GM19099 (cell line): ENCODE measurements around the gene GNAO1.

Experiments used
- POLR2A ChIP-seq: IDR thresholded peaks from 3 replicates; pipeline ENCODE4 v1.6.1; 2011; ENCODE audit warnings: low read depth; ENCODE audit not compliant: insufficient read length; ENCODE audit errors: extremely low read depth

The GNAO1 gene

DNA sequence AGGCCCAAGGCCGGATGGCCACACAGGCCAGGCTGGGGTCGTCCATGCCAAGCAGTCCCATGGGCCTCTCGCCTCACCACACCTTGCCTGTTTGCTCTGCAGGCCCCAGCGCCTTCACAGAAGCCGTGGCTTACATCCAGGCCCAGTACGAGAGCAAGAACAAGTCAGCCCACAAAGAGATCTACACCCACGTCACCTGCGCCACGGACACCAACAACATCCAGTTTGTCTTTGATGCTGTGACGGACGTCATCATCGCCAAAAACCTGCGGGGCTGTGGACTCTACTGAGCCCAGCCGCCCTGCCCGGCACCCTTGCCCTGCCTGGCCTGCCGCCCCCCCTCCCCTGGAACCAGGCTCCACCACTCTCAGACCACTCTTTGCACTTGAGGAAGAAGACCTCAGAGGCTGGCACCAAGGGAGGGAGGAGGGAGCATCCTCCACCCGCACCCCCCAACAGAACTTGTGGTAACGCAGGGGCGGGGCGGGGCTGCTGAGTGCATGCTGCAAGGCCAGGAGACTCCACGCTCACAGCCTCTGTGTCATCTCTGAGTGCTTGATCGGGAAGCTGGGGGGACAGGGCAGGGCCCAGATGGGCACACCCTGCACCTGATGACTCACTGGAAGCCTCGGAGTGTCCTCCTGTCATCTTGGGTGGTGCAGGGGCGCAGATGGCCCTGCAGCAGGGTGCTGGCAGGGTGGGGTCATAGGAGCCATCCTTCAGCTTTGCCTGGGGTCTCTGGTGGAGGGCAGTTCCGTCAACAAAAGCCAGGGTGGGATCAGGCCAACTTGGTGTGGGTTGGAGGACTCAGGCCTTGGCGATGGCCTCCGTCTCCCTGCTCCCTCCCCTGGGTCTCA lies 152.6 kb downstream of the GNAO1 start:
- TF ChIP-seq POLR2A: no peak

DNA sequence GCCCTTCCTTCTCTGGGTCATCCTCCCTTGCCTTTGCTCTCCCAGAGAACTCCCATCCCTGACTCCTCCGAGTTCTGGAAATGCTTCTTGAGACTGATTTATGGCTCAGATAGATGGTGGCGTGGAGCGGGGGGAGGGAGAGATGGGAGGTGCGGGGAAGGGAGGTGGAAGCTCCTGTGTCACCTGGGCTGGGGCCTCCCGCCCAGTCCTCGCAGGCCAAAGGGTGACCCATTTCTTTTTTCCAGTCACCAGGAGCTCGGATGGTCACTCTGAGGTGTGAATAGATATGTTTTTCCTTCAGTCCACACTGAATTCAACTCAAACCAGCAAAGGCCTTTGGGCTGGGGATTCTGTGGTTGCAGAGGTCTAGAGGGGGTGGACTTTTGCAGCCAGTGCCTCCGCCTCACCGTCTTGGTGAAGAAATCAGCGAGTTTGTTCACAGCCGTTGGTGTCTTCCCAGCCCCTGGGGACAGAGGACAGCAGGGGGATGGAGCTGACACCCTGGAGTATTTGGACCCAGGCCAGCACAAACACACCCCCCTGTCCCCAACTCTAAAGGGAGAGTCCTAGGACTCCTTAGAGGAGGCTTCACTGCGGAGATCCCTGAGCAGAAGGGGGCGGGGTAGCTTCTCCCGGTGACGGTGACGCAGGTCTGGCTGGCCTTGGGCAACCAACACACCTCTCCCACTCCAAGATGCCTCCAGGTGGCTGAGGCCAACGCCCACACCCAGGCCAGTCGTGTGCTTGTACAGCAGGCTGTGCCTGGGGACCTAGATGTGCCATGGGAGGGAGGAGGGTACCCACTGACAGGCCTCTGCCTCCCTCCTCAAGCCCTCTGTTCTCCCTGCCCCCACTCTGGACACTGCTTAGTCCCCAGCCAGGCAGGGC lies 153.5 kb downstream of the GNAO1 start:
- TF ChIP-seq POLR2A: no peak

DNA sequence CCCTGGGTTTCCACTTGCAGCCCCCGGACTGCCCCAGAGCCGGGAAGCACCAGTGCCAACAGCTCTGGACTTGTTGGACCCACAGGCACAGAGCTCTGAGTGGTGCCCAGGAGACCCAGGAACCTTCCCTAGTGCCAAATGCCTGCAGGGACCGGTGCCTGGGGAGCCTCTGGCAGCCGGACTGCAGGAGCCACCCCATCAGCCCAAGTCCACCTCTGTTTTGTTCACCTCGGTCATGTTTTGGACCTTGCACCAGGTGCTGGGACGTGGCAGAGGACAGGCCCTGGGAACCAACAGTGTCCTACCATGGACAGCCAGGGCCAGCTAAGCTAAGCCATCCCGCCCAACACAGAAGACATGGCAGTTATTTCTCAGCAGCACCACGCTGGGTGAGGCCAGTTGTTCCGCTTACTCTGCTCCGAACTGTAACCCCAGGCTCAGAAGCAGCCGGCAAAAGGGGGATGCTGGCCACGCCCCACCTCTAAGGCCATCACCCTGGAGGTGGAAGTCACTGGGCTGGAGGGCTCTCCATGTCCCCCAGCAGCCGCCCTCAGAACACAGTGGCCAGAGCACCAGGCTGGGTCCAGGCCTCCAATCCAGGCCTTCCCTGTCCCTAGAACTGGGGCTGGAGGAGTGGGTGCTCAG lies 154.2 kb downstream of the GNAO1 start:
- no peak for TF ChIP-seq POLR2A

DNA sequence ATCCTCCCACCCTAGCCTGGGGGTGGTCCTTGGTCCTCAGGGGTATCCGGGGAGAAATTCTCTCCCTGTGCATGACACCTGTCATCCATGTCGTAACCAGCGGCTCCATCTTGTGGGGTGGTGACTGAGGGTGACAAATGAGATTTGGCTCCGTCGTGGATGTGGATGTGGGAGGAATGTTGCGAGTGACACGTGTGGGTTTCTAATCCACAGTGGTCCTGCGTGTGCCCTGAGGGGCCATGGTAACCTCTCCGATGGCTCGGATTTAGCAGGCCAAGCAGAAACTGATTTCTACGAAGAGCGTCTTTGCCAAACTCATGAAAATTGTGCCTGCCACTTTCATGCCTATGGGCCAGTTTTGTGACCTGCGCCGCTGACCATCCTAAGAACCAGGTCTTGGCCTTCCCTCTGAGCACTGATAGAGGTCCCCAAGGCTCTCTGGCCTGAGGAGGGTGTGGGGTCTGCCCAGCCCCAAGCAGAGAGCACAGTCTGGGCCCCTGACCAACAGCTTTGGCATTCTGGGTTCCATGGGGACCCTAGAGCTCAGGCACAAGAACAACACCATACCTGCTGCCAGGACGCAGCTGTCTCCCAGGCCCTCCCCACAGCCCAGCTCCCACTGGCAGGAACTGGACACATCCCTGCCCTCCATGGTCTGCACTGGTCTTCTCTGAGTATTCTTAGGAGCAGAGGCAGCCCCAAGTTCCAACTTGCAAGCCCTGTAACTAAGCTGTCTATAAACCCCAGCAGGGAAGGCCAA lies 155.0 kb downstream of the GNAO1 start:
- no peak for TF ChIP-seq POLR2A

DNA sequence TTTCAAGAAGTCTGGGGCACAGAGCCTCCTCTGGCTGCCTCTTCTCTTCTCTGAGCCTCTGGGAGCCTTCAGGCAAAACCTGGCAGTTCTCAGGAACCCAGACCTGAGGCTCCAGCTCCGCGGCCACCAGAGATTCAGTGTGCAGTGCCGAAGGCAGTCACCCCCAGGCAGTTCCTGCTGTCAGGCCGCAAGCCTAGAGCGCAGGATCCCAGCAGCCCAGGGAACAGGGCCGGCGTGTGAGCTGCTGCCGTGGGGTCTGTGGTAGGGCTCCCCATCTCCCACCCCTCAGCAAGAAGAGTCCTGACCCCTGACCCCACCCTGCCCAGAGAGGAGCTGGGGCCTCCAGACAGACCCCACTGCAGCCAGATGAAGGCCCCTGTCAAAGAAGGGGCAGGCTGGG lies 155.9 kb downstream of the GNAO1 start:
- TF ChIP-seq POLR2A: no peak

DNA sequence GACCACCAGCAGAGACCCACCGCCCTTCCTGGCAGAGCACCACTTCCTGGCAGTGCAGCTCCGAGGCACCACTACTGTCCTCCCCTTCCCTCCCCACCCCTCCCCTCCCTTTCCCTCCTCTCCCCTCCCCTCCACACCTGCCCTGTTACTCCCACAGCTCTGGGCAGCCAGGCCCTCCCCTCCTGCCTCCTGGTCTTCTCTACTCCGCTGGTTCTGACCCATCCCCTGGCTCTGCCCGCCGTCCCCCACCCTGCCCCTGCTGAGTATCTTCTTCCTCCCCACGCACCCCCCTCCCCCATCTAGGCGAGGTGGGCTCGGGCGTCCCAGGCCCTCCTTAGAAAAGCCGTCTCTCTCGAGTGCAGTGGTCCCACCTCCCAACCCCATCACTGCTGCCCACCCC lies 156.4 kb downstream of the GNAO1 start:
- TF ChIP-seq POLR2A: no peak

DNA sequence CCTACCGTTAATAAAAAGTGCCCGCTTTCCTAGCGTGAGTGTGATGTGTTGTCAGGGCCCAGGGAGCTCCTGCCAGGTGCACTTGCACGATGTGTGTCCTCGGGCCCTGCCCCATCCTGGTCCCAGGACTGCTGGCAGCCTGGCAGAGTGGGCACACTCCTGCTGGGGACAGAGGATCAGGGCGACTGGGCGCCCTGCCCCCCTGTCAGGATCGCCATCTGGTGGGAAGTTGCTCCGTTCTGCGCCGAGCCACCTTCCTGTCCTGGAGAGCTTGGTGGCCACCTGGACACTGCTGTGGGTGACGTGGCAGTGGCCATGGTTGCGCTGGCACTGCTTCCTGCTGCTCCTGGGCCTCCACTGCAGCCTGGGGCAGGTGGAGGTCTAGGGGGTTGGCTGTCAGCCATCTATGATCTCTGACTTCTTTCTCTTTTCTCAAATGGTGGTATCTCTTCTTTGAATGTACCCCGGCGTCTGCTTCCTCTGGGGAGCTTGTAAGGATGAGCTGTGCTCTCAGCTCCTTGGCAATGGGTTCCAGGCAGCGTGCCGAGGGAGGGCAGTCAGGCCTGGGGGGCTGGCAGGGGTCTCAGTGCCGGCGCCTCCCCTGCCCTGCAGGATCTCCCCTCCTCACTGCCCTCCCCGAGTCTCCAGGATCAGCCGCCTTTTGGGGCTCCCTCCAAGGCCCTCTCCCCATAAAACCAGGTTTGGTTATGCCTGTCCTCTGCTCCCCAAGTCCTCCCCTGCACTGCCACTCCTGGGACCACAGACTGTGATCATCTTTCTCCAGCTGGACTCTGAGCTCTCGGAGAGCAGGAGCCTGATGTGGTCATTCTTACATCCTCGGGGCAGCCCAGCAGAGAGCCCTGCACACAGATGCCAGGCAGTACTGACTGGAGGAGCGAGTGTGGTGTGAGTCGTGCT lies 157.1 kb downstream of the GNAO1 start:
- TF ChIP-seq POLR2A: no peak

DNA sequence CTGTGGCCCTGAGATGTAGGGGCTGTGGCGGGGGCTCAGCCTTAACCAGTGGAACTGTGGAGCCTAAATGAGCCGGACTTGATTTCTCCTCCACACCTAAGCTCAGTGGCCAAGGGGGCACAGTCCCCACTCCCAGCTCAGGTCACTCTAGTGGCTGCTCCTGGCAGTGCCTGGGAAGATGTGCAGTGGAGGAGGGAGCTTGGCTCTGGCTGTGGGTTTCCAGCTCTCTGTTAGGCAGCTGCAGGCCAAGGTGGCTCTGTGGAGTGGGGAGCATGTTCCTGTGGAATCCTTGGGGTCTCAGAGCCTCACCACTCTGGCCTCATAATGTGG lies 157.8 kb downstream of the GNAO1 start:
- TF ChIP-seq POLR2A: no peak

DNA sequence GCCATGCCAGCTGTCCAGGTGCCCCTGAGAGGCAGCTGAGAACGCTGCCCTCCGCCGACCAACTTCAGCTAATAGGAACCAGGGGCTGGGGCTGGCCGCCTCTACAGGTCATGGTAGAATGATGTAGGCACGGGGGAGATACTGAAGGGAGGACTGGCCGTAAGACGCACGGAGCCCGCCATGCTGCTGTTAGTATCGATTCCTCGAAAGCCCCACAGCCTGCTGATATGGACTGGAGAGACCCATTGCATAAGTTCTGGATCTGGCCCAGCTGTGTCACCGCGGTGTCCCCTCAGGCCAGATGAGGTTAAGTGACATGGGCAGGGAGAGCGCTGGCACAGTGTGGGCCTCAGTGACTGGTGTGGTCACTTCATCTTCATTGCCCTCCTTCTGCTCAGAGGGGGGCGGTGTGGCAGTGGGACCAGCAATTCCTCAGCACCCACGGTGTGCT lies 158.4 kb downstream of the GNAO1 start:
- TF ChIP-seq POLR2A: no peak

DNA sequence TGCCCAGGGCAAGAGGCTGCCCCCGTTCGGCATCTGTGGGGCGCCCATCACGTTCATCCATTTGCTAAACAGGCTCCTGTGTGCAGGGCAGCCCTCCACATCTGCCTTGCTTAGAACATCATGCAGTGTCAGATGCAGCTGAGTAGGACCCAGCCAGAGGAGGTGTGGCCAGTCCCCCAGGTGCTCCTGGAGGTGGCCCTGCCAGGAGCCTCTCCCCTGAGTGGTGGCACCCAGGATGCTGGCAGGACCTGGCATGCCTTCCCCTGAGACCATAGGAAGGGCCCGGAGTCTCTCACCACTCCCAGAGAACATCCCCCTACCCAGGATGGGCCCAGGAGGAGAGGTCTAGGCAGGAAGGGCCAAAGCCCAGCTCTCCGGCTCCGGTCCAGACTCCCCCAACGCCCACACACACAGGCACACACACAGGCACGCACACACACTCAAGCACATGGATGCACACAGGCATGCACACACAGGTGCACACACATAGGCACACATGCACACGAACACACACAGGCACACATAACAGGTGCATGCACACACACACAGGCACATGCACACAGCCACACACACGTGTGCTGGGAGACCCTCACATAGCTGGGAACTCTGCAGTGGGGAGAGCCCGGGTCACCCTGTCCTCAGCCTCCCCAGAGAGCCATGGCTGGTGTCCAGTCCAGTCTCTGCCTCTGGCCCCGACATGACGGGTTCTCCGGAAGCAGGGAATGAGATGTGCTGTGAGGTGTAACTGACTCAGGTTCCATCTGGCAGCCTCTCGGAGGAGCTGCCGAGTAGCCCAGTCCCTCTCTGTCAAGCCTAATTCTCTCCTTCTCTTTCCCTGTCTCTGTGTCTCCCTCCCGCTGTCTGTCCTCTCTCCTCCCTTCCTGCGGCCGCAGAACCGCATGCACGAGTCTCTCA lies 159.5 kb downstream of the GNAO1 start:
- no peak for TF ChIP-seq POLR2A

DNA sequence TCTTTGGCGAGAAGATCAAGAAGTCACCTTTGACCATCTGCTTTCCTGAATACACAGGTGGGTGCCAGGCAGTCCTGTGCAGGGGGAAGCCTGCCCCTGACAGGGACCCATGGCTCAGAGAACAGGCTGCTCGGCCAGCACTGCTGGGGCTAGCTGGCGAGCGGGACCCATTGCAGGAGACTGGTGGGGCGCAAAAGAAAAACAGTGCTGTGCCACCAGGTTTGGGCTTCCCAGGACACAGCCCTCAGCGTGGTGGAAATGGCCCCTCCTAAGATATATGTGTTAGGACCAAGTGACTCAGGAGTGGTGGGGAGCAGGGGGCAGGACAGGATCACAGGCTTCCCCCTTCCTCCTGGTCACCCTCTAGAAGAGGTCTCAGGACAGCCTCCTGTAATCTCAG lies 160.2 kb downstream of the GNAO1 start:
- TF ChIP-seq POLR2A: no peak

DNA sequence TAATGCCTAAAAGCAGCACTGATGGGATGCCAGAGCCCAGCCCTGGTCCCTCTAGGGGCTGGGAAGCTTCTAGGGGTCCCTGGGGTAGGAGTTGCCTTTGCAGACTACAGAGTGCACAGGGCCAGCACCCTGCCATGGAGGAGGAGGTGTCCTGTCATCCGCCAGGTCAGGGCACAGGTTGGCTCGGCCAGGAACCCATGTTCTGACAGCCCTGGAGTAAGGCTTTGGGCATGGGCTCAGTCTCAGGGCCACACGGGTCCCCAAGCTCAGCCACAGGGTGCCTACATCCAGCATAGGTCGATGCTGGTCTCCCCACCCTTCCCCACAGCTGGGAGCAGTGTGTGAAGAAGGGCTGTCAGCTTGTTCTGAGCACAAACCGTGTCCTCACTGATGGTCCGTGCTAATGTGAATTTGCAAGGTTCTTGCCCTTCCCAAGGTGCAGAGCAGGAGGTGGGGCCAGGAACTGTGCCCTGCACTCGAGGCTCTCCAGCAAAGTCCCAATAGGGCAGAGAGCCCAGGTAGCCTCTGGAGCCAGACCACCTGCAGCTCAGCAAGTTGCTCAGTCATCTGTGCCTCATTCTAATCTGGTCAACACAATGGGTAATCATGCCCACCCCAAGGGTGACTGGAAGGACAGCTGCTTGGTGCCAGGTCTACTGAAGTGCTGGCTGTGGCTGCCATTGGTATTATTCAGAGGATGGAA lies 161.2 kb downstream of the GNAO1 start:
- TF ChIP-seq POLR2A: no peak
